Bronchial epithelial cell (primary cell): Measurements from ENCODE around the gene CA6. TPM values are rescaled to one million over a fixed set of nuclear protein-coding genes. Genes with fewer than 3 reads are reported as not detected.

Experiments used
- DNase-seq: peaks from one replicate; pipeline ENCODE4 v3.0.0-alpha.2; 2010; ENCODE audit warnings: low read depth
- FAIRE-seq: peaks from 2 replicates; lab custom pipeline; 2011; peaks lifted over from hg19 to GRCh38; lab: Jason Lieb, UNC
- H3K27me3 ChIP-seq: 2 replicates; pipeline ENCODE4 v1.5.1; 2011; ENCODE audit warnings: low read length; ENCODE audit not compliant: control insufficient read depth, insufficient read depth
- H3K36me3 ChIP-seq: 2 replicates; pipeline ENCODE4 v1.5.1; 2011; ENCODE audit warnings: low read length; ENCODE audit not compliant: control insufficient read depth, insufficient read depth
- H3K4me3 ChIP-seq: 2 replicates; pipeline ENCODE4 v1.5.1; 2011; ENCODE audit warnings: mild to moderate bottlenecking, low read depth, low read length, control low read depth
- total RNA-seq: library from RNA; depleted of rRNA; stranded (reverse); fragments of >200 nt; gene quantifications from 2 replicates; pipeline ENCODE4 v1.2.1, GENCODE V29; 2014
- TF ChIP-seq, protein P1 (sequence below): IDR thresholded peaks from 2 replicates; pipeline ENCODE4 v1.5.1; 2011; ENCODE audit warnings: mild to moderate bottlenecking, moderate library complexity, low read length, control low read depth, inconsistent platforms; ENCODE audit not compliant: insufficient read depth, severe bottlenecking

CA6 gene
- total RNA-seq, 1 donor from 2014 or later: not detected

DNA sequence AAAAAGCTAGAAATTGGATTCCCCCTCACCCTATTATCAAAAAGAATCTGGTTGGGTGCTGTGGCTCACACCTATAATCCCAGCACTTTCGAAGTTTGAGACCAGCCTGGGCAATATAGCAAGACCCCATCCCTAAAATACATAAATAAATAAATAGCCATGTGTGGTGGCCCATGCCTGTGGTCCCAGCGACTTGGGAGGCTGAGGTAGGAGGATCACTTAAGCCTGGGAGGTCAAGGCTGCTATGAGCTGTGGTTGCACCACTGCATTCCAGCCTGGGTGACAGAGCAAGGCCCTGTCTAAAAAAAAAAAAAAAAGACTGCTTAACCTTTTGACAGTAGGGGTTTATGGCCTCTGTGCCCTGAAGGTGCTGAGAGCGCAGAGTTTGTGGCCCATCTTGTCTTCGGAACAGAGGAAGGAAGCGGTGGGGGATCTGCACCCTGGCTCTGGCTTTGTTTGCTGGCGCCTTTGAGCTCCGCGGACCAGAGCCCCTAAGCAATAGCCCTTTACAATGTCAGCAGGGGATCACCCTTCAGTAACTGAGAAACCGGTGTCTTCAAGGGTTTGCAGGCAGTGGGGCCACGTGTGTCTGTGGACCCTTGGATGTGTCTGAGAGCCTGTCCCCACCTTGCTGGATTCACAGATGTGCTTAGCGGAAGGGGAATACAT is 58.5 kb downstream of the CA6 start:
- DNase-seq (no peak), FAIRE-seq (no peak)
- no peak overlapping the region for H3K4me3 ChIP-seq
- TF ChIP-seq, protein P1, sequence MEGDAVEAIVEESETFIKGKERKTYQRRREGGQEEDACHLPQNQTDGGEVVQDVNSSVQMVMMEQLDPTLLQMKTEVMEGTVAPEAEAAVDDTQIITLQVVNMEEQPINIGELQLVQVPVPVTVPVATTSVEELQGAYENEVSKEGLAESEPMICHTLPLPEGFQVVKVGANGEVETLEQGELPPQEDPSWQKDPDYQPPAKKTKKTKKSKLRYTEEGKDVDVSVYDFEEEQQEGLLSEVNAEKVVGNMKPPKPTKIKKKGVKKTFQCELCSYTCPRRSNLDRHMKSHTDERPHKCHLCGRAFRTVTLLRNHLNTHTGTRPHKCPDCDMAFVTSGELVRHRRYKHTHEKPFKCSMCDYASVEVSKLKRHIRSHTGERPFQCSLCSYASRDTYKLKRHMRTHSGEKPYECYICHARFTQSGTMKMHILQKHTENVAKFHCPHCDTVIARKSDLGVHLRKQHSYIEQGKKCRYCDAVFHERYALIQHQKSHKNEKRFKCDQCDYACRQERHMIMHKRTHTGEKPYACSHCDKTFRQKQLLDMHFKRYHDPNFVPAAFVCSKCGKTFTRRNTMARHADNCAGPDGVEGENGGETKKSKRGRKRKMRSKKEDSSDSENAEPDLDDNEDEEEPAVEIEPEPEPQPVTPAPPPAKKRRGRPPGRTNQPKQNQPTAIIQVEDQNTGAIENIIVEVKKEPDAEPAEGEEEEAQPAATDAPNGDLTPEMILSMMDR: no peak
- H3K36me3 ChIP-seq: no peaks in the 10 kb centered on the region
- no peaks in the 10 kb centered on the region for H3K27me3 ChIP-seq

DNA sequence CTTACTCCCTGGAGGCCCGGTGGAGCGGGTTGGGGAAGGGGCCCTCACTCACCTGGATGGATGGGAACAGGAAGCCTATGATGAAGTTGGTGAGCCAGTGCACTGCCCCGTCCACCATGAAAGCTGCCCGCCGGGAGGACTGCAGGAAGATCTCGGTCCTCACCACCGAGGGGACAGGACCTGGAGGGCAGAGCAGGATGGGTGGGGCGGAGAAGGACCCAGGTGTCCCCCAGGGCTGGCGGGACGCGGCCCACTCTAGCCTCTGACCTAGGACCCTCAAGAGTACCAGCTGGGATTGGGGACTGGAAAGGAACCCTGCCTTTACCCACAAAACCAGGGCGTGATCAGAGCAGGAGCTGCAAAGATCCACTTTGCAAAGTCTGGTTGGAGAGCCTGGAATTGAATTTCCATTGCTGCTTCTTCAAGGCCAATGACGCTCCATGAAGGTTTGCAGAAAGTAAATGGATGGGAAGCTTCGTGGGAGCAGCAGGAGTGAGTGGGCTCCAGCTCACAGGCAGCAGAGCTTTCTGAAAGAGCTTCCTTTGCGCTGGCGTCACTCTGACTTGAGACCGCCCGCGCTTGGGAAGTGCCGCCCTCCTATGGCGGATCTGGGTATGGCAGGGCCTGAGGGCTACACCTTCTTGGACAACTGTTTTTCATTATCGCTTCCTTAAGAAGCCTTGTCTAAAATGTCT is 59.2 kb downstream of the CA6 start:
- Histone ChIP-seq H3K36me3 (no peaks in the 10 kb centered on the region), H3K4me3 (no peak overlapping the region), H3K27me3 (no peaks in the 10 kb centered on the region)
- TF ChIP-seq, protein P1: peak; percentile 95
- no peak for FAIRE-seq
- DNase-seq: peak; percentile 66

DNA sequence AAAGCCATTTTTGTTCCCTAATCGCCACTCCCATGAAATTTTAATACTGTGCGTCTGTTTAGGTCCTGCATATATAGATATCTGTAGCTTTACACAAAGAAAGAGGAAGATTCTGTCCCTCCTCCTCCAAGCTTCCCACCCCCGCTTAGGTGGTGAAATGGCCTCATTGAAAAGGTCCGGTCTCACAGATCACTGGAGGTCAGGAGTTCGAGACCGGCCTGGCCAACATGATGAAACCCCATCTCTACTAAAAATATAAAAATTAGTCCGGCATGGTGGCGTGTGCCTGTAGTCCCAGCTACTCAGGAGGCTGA is 59.7 kb downstream of the CA6 start:
- Histone ChIP-seq H3K27me3 (no peaks in the 10 kb centered on the region), H3K36me3 (no peaks in the 10 kb centered on the region), H3K4me3 (no peak overlapping the region)
- FAIRE-seq (no peak), DNase-seq (no peak)
- TF ChIP-seq, protein P1: no peak

DNA sequence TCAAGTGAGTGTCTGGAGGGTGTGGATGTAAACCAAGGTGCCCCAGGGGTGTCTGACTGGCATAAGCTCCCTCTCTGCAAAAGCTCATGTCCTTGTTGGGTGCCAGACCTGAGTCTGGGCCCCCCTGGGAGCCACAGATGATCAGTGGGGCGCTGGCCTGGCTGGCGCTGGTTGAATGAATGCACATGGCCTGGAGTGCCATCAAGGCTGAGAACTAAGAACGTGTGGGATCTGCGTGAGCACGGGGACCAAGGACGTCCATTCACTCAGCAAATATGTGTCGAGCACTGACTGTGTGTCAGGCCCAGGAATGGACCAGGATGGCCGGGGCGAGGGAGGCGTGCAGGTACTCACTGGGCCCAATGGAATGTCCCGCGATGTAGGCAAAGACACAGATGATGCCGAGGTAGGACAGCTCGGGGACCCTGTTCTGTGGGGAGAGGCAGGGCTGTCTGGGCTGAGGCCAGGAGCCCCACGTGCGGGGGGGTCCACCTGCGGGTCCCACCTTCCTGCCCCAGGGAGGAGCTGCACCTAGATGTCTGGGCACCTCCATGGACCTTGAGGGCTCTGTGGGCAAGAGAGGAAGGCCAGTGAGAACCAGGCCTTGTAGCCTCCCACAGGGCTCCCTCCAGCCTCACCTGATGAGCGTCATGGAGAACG is 61.4 kb downstream of the CA6 start:
- Histone ChIP-seq H3K36me3 (no peaks in the 10 kb centered on the region), H3K27me3 (no peaks in the 10 kb centered on the region), H3K4me3 (no peak overlapping the region)
- TF ChIP-seq, protein P1: no peak
- DNase-seq (no peak), FAIRE-seq (no peak)

DNA sequence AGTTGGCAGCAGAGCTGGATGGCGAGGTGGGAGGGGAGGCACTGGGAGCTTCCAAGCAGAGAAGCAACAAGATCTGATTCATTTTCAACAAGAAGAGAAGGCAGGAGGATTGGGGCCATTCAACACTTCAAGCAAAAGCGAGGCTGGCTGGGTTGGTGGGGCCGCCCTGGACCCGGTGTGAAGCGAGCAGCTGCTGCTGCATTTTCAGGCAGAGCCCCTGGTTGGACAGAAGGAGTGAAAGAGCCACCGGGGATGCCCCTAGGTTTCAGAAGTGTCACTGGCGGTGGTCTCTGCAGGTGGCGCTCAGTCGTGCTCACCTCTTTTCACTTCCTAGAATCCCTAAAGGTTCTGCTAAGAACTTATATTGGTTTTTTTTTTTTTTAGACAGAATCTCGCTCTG is 62.6 kb downstream of the CA6 start:
- no peak for DNase-seq
- no peak for FAIRE-seq
- no peaks in the 10 kb centered on the region for H3K27me3 ChIP-seq
- TF ChIP-seq, protein P1: no peak
- no peaks in the 10 kb centered on the region for H3K36me3 ChIP-seq
- no peak overlapping the region for H3K4me3 ChIP-seq
